ENCODE results near the gene GRIA1.
A peak's percentile ranks its signal among the peaks of the same experiment; 100 is the strongest.
"Not testable (repeated sequence)": the region's sequence is repeated elsewhere in the genome, so short reads cannot be mapped to it uniquely, and the experiment has no call there.

Gene GRIA1

GRCh38 chr5:153824909-153825308, 334.4 kb downstream of the GRIA1 start:
- peak; percentile 61 for DNase-seq (ENCODE audit: low read depth, low spot score)

GRCh38 chr5:153827397-153827796, 336.9 kb downstream of the GRIA1 start:
- no peak for DNase-seq (ENCODE audit: low read depth, low spot score)

- DNase-seq (ENCODE audit: low read depth, low spot score): no peak
Observed at GRCh38 chr5:153829510-153830065, 339.1 kb downstream of the GRIA1 start.

GRCh38 chr5:153831973-153832372, 341.5 kb downstream of the GRIA1 start:
- no peak for DNase-seq (ENCODE audit: low read depth, low spot score)

GRCh38 chr5:153835891-153836515, 345.5 kb downstream of the GRIA1 start:
- no peak for DNase-seq (ENCODE audit: low read depth, low spot score)

- not testable (repeated sequence) for DNase-seq (ENCODE audit: low read depth, low spot score)
Observed at GRCh38 chr5:153849303-153850113, 359.0 kb downstream of the GRIA1 start.

- DNase-seq (ENCODE audit: low read depth, low spot score): no peak
Observed at GRCh38 chr5:153860195-153860886, 369.9 kb downstream of the GRIA1 start.

GRCh38 chr5:153862906-153863305, 372.4 kb downstream of the GRIA1 start:
- peak; percentile 12 for DNase-seq (ENCODE audit: low read depth, low spot score)
